GM12878 (cell line): ENCODE measurements around the gene STX19. TPM values are rescaled to one million over a fixed set of nuclear protein-coding genes. Genes with fewer than 3 reads are reported as not detected.

Experiments
- ATAC-seq: fragments of 200-7000 bp; cut with Tn5 transposase; 3 replicates; pipeline ENCODE4 v1.9.1; 2020; ENCODE audit warnings: mild to moderate bottlenecking, moderate library complexity
- BruUV-seq: library from RNA; stranded (reverse); fragments of 400-500 nt; replicated peaks from 2 replicates; lab custom pipeline; 2021; lab: Mats Ljungman, UMichigan
- CTCF ChIA-PET: fragments of 300-600 bp; sonication (Branson Sonifier 250); formaldehyde crosslinking; extraction: SDS; loops from one replicate; lab custom pipeline; 2021; ENCODE audit warnings: inconsistent platforms; lab: Yijun Ruan, JAX
- POLR2A ChIA-PET: fragments of 350-600 bp; formaldehyde crosslinking; extraction: SDS; loops from one replicate; lab custom pipeline; 2021; ENCODE audit warnings: inconsistent platforms; lab: Charles Lee
- RAD21 ChIA-PET: fragments of 300-600 bp; sonication (Branson Sonifier 250); formaldehyde crosslinking; loops from one replicate; lab custom pipeline; 2023; ENCODE audit warnings: antibody characterized with exemption; ENCODE audit not compliant: unreplicated experiment; lab: Charles Lee
- SMC1A ChIA-PET: fragments of 300-600 bp; sonication (Branson Sonifier 250); formaldehyde crosslinking; loops from one replicate; lab custom pipeline; 2023; ENCODE audit not compliant: unreplicated experiment, uncharacterized antibody; lab: Charles Lee
- DNase-seq: peaks from one replicate; pipeline ENCODE4 v3.0.0-alpha.2; 2011; ENCODE audit warnings: low read depth, low spot score
- FAIRE-seq: peaks from 3 replicates; lab custom pipeline; 2011; peaks lifted over from hg19 to GRCh38; lab: Jason Lieb, UNC
- H2AFZ ChIP-seq: 2 replicates; pipeline ENCODE4 v1.6.0; 2011; ENCODE audit warnings: low read depth, low read length, control low read depth; ENCODE audit not compliant: control insufficient read depth
- H3K27ac ChIP-seq: 2 replicates; pipeline ENCODE4 v1.5.1; 2011; ENCODE audit warnings: control low read depth; ENCODE audit not compliant: control insufficient read depth, insufficient read depth
- H3K27me3 ChIP-seq, 2 experiments: replicated peaks in 1 of 2; 2 replicates each; pipeline versions ENCODE4 v1.6.0 to v1.6.1; 2011; ENCODE audit warnings: low read length in 1 of 2; ENCODE audit not compliant: control insufficient read depth in 2 of 2, insufficient read depth in 2 of 2
- H3K36me3 ChIP-seq, 2 experiments: 2 replicates each; pipeline ENCODE4 v1.5.1; 2011; ENCODE audit warnings: low read length in 1 of 2; ENCODE audit not compliant: control insufficient read depth in 2 of 2, insufficient read depth in 2 of 2
- H3K4me1 ChIP-seq: 2 replicates; pipeline ENCODE4 v1.6.1; 2011; ENCODE audit warnings: mild to moderate bottlenecking, low read length, moderate library complexity, mixed read lengths; ENCODE audit not compliant: control insufficient read depth, insufficient read depth
- H3K4me2 ChIP-seq: 2 replicates; pipeline ENCODE4 v1.6.0; 2011; ENCODE audit warnings: control low read depth; ENCODE audit not compliant: control insufficient read depth, insufficient read depth
- H3K4me3 ChIP-seq: fragments of 200-600 bp; sonication (generic); 2 replicates; pipeline ENCODE4 v1.5.1; 2016
- H3K79me2 ChIP-seq: 2 replicates; pipeline ENCODE4 v1.6.0; 2011; ENCODE audit warnings: low read length; ENCODE audit not compliant: control insufficient read depth, insufficient read depth
- H3K9ac ChIP-seq: 2 replicates; pipeline ENCODE4 v1.8.0; 2011; ENCODE audit warnings: low read length, control low read depth, mixed read lengths; ENCODE audit not compliant: control insufficient read depth, insufficient read depth
- H3K9me3 ChIP-seq: replicated peaks from 3 replicates; pipeline ENCODE4 v1.5.1; 2011; ENCODE audit warnings: mild to moderate bottlenecking, low read length; ENCODE audit not compliant: control insufficient read depth, insufficient read depth
- H4K20me1 ChIP-seq: 2 replicates; pipeline ENCODE4 v1.6.0; 2011; ENCODE audit not compliant: control insufficient read depth, insufficient read depth
- BRCA1 ChIP-seq: IDR thresholded peaks from 2 replicates; pipeline ENCODE4 v1.6.1; 2011; ENCODE audit warnings: low read depth, low read length, improper control_type of control experiment
- CHD1 ChIP-seq: IDR thresholded peaks from 2 replicates; pipeline ENCODE4 v1.6.1; 2012; ENCODE audit warnings: low read depth, low read length, improper control_type of control experiment
- FOXM1 ChIP-seq: IDR thresholded peaks from 2 replicates; pipeline ENCODE4 v1.6.1; 2012; ENCODE audit warnings: low read depth, mild to moderate bottlenecking, inconsistent platforms, low read length, moderate library complexity
- IRF3 ChIP-seq: fragments of 450-650 bp; IDR thresholded peaks from 2 replicates; pipeline ENCODE4 v1.6.1; 2014; ENCODE audit warnings: mild to moderate bottlenecking
- MEF2A ChIP-seq: IDR thresholded peaks from 2 replicates; pipeline ENCODE4 v1.6.1; 2011; ENCODE audit warnings: low read depth, mild to moderate bottlenecking, low read length, moderate library complexity; ENCODE audit not compliant: insufficient read depth
- NR2C1 ChIP-seq: fragments of 450-650 bp; IDR thresholded peaks from 2 replicates; pipeline ENCODE4 v1.6.1; 2017; ENCODE audit warnings: antibody characterized with exemption, mild to moderate bottlenecking, moderate library complexity
- PKNOX1 ChIP-seq: fragments of 450-650 bp; IDR thresholded peaks from 2 replicates; pipeline ENCODE4 v1.6.1; 2016; ENCODE audit warnings: mild to moderate bottlenecking
- RB1 ChIP-seq: fragments of 450-650 bp; formaldehyde crosslinking; IDR thresholded peaks from 2 replicates; pipeline ENCODE4 v1.6.1; 2017; ENCODE audit warnings: mild to moderate bottlenecking, borderline replicate concordance
- RCOR1 ChIP-seq: conservative IDR thresholded peaks from 2 replicates; pipeline ENCODE4 v1.6.1; 2012; ENCODE audit warnings: low read depth, low read length, improper control_type of control experiment
- REST ChIP-seq: IDR thresholded peaks from 2 replicates; pipeline ENCODE4 v1.6.1; 2012; ENCODE audit warnings: mild to moderate bottlenecking, low read depth, low read length
- SMAD1 ChIP-seq: fragments of 450-650 bp; IDR thresholded peaks from 2 replicates; pipeline ENCODE4 v1.6.1; 2018; ENCODE audit warnings: mild to moderate bottlenecking, low read depth; ENCODE audit not compliant: partially characterized antibody
- SRF ChIP-seq, 2 experiments: IDR thresholded peaks; 2 replicates each; pipeline ENCODE4 v1.6.1; 2011; ENCODE audit warnings: low read depth in 2 of 2, low read length in 2 of 2, mild to moderate bottlenecking in 1 of 2, moderate library complexity in 1 of 2
- ZBTB11 ChIP-seq: fragments of 450-650 bp; formaldehyde crosslinking; IDR thresholded peaks from 2 replicates; pipeline ENCODE4 v1.5.0; 2022; ENCODE audit warnings: mild to moderate bottlenecking, missing genetic modification characterization
- WGBS: methylation state at CpG from one replicate; pipeline ENCODE4 v1.1.6; 2016; ENCODE audit warnings: low lambda C conversion rate; ENCODE audit not compliant: insufficient replicate concordance, insufficient coverage; ENCODE audit errors: missing lambda C conversion rate; 5-methylcytosine and 5-hydroxymethylcytosine counted together
- in situ Hi-C: fragments of 300-500 bp; cut with MboI; formaldehyde crosslinking; loops from 9 replicates; pipeline ENCODE4 v1.14.3; 2018; ENCODE audit warnings: mixed read lengths
- intact Hi-C: fragments of 100-400 bp; cut with micrococcal nuclease; formaldehyde crosslinking; loops from one replicate; pipeline ENCODE4 v1.14.2; 2022; ENCODE audit not compliant: unreplicated experiment
- polyA plus RNA-seq, 11 experiments: library from polyadenylated mRNA; depleted of rRNA in 4 of 11; unstranded in 6 of 11; stranded (reverse) in 5 of 11; fragments of >200 nt; fragmentation: Nextera tagmentation in 4 of 11; fragmentation: Illumina TruSeq in 1 of 11; extraction: Ambion mirVana in 4 of 11; extraction: Trizol in 1 of 11; gene quantifications; 1 replicate in 1 of 11; 2 replicates in 10 of 11; pipeline versions ENCODE4 v1.2.1 to v1.2.3, GENCODE V29; 2011 to 2016; ENCODE audit warnings: inconsistent platforms in 2 of 11, missing spikeins in 2 of 11, low read depth in 1 of 11
- total RNA-seq, 4 experiments: library from RNA; depleted of rRNA in 3 of 4; stranded (reverse); fragments of >200 nt in 3 of 4; fragmentation: Illumina TruSeq in 1 of 4; extraction: Trizol in 1 of 4; gene quantifications; 2 replicates each; pipeline versions ENCODE4 v1.2.1 to v1.2.3, GENCODE V29; 2013 to 2021

Gene STX19
- total and polyA plus RNA-seq, 10 of the 15 experiments (the other 5 are each of a cell fraction or from before 2014, with no cell fraction given) = 0.10 to 0.14 (median 0.11) TPM; not detected in 7

- in situ Hi-C loops = no loop called here
- no peak overlapping the region for H2AFZ ChIP-seq
- CTCF ChIA-PET = interaction anchor here (1.1 to 2.0 kb wide), 2 partner anchors 10 to 11 kb away, joined by 3 to 9 read pairs; no protein-coding TSS in a partner anchor
- POLR2A ChIA-PET = no interaction called here
- RAD21 ChIA-PET = no interaction called here
- intact Hi-C loops = no loop called here
- no peaks in the 10 kb centered on the region for H3K36me3 ChIP-seq
- H3K27me3 ChIP-seq = no peaks in the 10 kb centered on the region
- SMC1A ChIA-PET = interaction anchor here (0.9 to 1.0 kb wide), 2 partner anchors 8 to 15 kb away, joined by 3 read pairs; no protein-coding TSS in a partner anchor
- no peak overlapping the region for H3K4me2 ChIP-seq
- H3K9me3 ChIP-seq = no peaks in the 10 kb centered on the region
- H3K9ac ChIP-seq = no peak overlapping the region
- H3K27ac ChIP-seq = no peak overlapping the region
- no peak overlapping the region for H3K4me3 ChIP-seq
- BruUV-seq = no TSS peak
- DNase-seq (no peak), FAIRE-seq (no peak), ATAC-seq (no peak)
- no peaks in the 10 kb centered on the region for H3K79me2 ChIP-seq
- TF ChIP-seq PKNOX1 (no peak), FOXM1 (no peak), BRCA1 (no peak), MEF2A (no peak), SMAD1 (no peak), NR2C1 (no peak), CHD1 (no peak), REST (no peak), SRF (IDR thresholded peaks at IDR 0.05; ENCODE audit: low read depth in 2 of 2, low read length in 2 of 2) (no peak), RB1 (no peak), RCOR1 (no peak), ZBTB11 (CRISPR knock-in tag) (no peak), IRF3 (no peak)
- H4K20me1 ChIP-seq = no peaks in the 10 kb centered on the region
- no peaks in the 10 kb centered on the region for H3K4me1 ChIP-seq
- WGBS = 93% methylated on average over 2 of the region's 2 CpGs
These were observed 1.8 kb downstream of the STX19 start for GRCh38 chr3:94026623-94027022.
